ENCODE results near the gene GMDS.

Gene GMDS

GRCh38 chr6:2259574-2259973, 14.2 kb upstream of the GMDS start:
- Histone ChIP-seq H3K36me3 (replicated peaks; ENCODE audit: insufficient read depth, low read length) (no peaks in the 10 kb centered on the region), H3K9ac (ENCODE audit: low read length) (no peak overlapping the region), H2AFZ (ENCODE audit: low read length) (no peak overlapping the region), H3K27me3 (replicated peaks; ENCODE audit: insufficient read depth, low read length) (no peaks in the 10 kb centered on the region), H3F3A (ENCODE audit: insufficient read depth, low read length) (no peaks in the 10 kb centered on the region), H3K9me3 (replicated peaks; ENCODE audit: insufficient read depth, low read length) (no peaks in the 10 kb centered on the region), H3K27ac (ENCODE audit: low read length) (no peak overlapping the region), H3K79me2 (ENCODE audit: low read length) (no peaks in the 10 kb centered on the region), H3K4me1 (ENCODE audit: low read length) (no peaks in the 10 kb centered on the region), H3K9me2 (replicated peaks; ENCODE audit: insufficient read depth, low read length) (no peaks in the 10 kb centered on the region), H3K4me2 (ENCODE audit: low read depth, low read length) (no peak overlapping the region), H4K20me1 (ENCODE audit: insufficient read depth, low read length) (no peaks in the 10 kb centered on the region), H3K4me3 (ENCODE audit: low read length) (no peak overlapping the region)
- TF ChIP-seq EZH2phosphoT487 (IDR thresholded peaks at IDR 0.05; ENCODE audit: low read length) (no peak), CTCF (IDR thresholded peaks at IDR 0.05; ENCODE audit: low read length) (no peak), EZH2 (optimal IDR thresholded peaks at IDR 0.05; ENCODE audit: low read depth, low read length) (no peak)
- DNase-seq: no peak

GRCh38 chr6:2259002-2259494, 13.6 kb upstream of the GMDS start:
- Histone ChIP-seq H3K4me2 (ENCODE audit: low read depth, low read length) (no peak overlapping the region), H3K27me3 (replicated peaks; ENCODE audit: insufficient read depth, low read length) (no peaks in the 10 kb centered on the region), H3F3A (ENCODE audit: insufficient read depth, low read length) (no peaks in the 10 kb centered on the region), H3K4me3 (ENCODE audit: low read length) (no peak overlapping the region), H3K4me1 (ENCODE audit: low read length) (no peaks in the 10 kb centered on the region), H3K79me2 (ENCODE audit: low read length) (no peaks in the 10 kb centered on the region), H3K9me3 (replicated peaks; ENCODE audit: insufficient read depth, low read length) (no peaks in the 10 kb centered on the region), H3K36me3 (replicated peaks; ENCODE audit: insufficient read depth, low read length) (no peaks in the 10 kb centered on the region), H4K20me1 (ENCODE audit: insufficient read depth, low read length) (no peaks in the 10 kb centered on the region), H3K9ac (ENCODE audit: low read length) (no peak overlapping the region), H3K9me2 (replicated peaks; ENCODE audit: insufficient read depth, low read length) (no peaks in the 10 kb centered on the region), H3K27ac (ENCODE audit: low read length) (no peak overlapping the region), H2AFZ (ENCODE audit: low read length) (no peak overlapping the region)
- no peak for TF ChIP-seq CTCF (IDR thresholded peaks at IDR 0.05; ENCODE audit: low read length)
- TF ChIP-seq EZH2 (optimal IDR thresholded peaks at IDR 0.05; ENCODE audit: low read depth, low read length): no peak
- TF ChIP-seq EZH2phosphoT487 (IDR thresholded peaks at IDR 0.05; ENCODE audit: low read length): no peak
- DNase-seq: no peak

- no peaks in the 10 kb centered on the region for H3F3A ChIP-seq (ENCODE audit: insufficient read depth, low read length)
- no peak overlapping the region for H3K27ac ChIP-seq (ENCODE audit: low read length)
- H2AFZ ChIP-seq (ENCODE audit: low read length): no peak overlapping the region
- no peak overlapping the region for H3K9ac ChIP-seq (ENCODE audit: low read length)
- no peak for DNase-seq
- H3K4me3 ChIP-seq (ENCODE audit: low read length): no peak overlapping the region
- H3K36me3 ChIP-seq (replicated peaks; ENCODE audit: insufficient read depth, low read length): no peaks in the 10 kb centered on the region
- no peaks in the 10 kb centered on the region for H3K9me3 ChIP-seq (replicated peaks; ENCODE audit: insufficient read depth, low read length)
- no peaks in the 10 kb centered on the region for H4K20me1 ChIP-seq (ENCODE audit: insufficient read depth, low read length)
- H3K9me2 ChIP-seq (replicated peaks; ENCODE audit: insufficient read depth, low read length): no peaks in the 10 kb centered on the region
- TF ChIP-seq CTCF (IDR thresholded peaks at IDR 0.05; ENCODE audit: low read length): no peak
- TF ChIP-seq EZH2 (optimal IDR thresholded peaks at IDR 0.05; ENCODE audit: low read depth, low read length): no peak
- TF ChIP-seq EZH2phosphoT487 (IDR thresholded peaks at IDR 0.05; ENCODE audit: low read length): no peak
- H3K4me2 ChIP-seq (ENCODE audit: low read depth, low read length): no peak overlapping the region
- no peaks in the 10 kb centered on the region for H3K79me2 ChIP-seq (ENCODE audit: low read length)
- no peaks in the 10 kb centered on the region for H3K4me1 ChIP-seq (ENCODE audit: low read length)
- no peaks in the 10 kb centered on the region for H3K27me3 ChIP-seq (replicated peaks; ENCODE audit: insufficient read depth, low read length)
These were observed 12.7 kb upstream of the GMDS start for GRCh38 chr6:2258112-2258511.
